ENCODE measurements around the gene LEFTY1.
A peak's percentile ranks its signal among the peaks of the same experiment; 100 is the strongest.

DNA sequence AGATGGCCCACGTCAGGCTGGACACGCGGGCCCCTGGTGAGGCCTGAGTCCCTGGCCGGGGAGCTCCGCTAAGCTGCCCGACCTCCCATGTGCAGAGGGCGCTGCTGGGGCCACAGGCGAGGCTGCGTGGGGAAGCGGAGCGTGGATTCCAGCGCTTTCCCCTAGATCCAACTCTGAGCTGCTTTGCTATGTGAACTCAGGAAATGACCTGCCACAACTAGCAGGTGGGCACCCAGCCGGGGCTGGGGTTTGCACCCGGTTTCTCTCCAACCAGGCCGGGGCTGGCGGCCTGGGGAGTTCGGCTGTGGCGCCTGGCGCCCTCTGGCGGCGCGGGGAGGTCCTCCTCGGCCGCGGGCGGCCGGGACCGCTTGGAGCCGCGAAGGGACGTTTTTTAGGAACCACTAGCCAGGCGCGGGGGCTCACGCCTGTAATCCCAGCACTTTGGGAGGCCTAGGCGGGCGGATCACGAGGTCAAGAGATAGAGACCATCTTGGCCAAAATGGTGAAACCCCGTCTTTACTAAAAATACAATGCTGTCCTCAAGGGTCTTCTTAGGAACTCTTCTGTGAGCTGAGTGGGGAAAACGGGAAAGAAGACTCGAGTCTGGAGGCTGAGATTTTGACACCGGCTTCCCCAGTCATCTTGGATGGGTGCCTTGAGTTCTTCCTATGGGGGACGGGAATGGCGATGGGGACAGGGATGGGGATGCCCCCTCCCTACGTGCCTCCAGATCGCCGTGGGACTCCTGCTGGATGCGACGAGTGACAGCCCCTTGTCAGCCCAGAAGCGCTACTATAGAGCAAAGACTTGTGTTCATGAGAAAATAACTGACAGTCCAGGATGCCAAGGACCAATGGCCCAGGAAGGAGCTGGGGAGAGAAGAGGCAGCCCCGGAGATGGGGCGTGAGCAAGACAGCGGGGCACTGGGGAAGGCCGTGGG is 22.5 kb upstream of the LEFTY1 start:
- TF ChIP-seq CEBPB (IDR thresholded peaks at IDR 0.05; ENCODE audit: borderline replicate concordance, low read depth, low read length) (no peak), U2AF2 (IDR thresholded peaks at IDR 0.05; ENCODE audit: low read depth, low read length) (no peak), POLR2A (IDR thresholded peaks at IDR 0.05; ENCODE audit: insufficient read depth in 1 of 2, low read depth in 2 of 2, low read length in 2 of 2) (no peak), ZNF792 (CRISPR knock-in tag; IDR thresholded peaks at IDR 0.05) (no peak), ZNF282 (IDR thresholded peaks at IDR 0.05; ENCODE audit: partially characterized antibody) (no peak), TCF7 (IDR thresholded peaks at IDR 0.05; ENCODE audit: low read depth) (no peak), BCL6 (CRISPR knock-in tag; IDR thresholded peaks at IDR 0.05) (no peak)
- TF ChIP-seq, protein P1, sequence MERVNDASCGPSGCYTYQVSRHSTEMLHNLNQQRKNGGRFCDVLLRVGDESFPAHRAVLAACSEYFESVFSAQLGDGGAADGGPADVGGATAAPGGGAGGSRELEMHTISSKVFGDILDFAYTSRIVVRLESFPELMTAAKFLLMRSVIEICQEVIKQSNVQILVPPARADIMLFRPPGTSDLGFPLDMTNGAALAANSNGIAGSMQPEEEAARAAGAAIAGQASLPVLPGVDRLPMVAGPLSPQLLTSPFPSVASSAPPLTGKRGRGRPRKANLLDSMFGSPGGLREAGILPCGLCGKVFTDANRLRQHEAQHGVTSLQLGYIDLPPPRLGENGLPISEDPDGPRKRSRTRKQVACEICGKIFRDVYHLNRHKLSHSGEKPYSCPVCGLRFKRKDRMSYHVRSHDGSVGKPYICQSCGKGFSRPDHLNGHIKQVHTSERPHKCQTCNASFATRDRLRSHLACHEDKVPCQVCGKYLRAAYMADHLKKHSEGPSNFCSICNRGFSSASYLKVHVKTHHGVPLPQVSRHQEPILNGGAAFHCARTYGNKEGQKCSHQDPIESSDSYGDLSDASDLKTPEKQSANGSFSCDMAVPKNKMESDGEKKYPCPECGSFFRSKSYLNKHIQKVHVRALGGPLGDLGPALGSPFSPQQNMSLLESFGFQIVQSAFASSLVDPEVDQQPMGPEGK (CRISPR knock-in tag; IDR thresholded peaks at IDR 0.05), result no peak
- TF ChIP-seq, protein P2, sequence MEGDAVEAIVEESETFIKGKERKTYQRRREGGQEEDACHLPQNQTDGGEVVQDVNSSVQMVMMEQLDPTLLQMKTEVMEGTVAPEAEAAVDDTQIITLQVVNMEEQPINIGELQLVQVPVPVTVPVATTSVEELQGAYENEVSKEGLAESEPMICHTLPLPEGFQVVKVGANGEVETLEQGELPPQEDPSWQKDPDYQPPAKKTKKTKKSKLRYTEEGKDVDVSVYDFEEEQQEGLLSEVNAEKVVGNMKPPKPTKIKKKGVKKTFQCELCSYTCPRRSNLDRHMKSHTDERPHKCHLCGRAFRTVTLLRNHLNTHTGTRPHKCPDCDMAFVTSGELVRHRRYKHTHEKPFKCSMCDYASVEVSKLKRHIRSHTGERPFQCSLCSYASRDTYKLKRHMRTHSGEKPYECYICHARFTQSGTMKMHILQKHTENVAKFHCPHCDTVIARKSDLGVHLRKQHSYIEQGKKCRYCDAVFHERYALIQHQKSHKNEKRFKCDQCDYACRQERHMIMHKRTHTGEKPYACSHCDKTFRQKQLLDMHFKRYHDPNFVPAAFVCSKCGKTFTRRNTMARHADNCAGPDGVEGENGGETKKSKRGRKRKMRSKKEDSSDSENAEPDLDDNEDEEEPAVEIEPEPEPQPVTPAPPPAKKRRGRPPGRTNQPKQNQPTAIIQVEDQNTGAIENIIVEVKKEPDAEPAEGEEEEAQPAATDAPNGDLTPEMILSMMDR (CRISPR knock-in tag; IDR thresholded peaks at IDR 0.05), result peak; percentile 78
- TF ChIP-seq, protein P3, sequence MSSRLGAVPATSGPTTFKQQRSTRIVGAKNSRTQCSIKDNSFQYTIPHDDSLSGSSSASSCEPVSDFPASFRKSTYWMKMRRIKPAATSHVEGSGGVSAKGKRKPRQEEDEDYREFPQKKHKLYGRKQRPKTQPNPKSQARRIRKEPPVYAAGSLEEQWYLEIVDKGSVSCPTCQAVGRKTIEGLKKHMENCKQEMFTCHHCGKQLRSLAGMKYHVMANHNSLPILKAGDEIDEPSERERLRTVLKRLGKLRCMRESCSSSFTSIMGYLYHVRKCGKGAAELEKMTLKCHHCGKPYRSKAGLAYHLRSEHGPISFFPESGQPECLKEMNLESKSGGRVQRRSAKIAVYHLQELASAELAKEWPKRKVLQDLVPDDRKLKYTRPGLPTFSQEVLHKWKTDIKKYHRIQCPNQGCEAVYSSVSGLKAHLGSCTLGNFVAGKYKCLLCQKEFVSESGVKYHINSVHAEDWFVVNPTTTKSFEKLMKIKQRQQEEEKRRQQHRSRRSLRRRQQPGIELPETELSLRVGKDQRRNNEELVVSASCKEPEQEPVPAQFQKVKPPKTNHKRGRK (CRISPR knock-in tag; IDR thresholded peaks at IDR 0.05), result no peak
- TF ChIP-seq, protein P4, sequence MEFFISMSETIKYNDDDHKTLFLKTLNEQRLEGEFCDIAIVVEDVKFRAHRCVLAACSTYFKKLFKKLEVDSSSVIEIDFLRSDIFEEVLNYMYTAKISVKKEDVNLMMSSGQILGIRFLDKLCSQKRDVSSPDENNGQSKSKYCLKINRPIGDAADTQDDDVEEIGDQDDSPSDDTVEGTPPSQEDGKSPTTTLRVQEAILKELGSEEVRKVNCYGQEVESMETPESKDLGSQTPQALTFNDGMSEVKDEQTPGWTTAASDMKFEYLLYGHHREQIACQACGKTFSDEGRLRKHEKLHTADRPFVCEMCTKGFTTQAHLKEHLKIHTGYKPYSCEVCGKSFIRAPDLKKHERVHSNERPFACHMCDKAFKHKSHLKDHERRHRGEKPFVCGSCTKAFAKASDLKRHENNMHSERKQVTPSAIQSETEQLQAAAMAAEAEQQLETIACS (CRISPR knock-in tag; IDR thresholded peaks at IDR 0.05), result no peak
- TF ChIP-seq, protein P5, sequence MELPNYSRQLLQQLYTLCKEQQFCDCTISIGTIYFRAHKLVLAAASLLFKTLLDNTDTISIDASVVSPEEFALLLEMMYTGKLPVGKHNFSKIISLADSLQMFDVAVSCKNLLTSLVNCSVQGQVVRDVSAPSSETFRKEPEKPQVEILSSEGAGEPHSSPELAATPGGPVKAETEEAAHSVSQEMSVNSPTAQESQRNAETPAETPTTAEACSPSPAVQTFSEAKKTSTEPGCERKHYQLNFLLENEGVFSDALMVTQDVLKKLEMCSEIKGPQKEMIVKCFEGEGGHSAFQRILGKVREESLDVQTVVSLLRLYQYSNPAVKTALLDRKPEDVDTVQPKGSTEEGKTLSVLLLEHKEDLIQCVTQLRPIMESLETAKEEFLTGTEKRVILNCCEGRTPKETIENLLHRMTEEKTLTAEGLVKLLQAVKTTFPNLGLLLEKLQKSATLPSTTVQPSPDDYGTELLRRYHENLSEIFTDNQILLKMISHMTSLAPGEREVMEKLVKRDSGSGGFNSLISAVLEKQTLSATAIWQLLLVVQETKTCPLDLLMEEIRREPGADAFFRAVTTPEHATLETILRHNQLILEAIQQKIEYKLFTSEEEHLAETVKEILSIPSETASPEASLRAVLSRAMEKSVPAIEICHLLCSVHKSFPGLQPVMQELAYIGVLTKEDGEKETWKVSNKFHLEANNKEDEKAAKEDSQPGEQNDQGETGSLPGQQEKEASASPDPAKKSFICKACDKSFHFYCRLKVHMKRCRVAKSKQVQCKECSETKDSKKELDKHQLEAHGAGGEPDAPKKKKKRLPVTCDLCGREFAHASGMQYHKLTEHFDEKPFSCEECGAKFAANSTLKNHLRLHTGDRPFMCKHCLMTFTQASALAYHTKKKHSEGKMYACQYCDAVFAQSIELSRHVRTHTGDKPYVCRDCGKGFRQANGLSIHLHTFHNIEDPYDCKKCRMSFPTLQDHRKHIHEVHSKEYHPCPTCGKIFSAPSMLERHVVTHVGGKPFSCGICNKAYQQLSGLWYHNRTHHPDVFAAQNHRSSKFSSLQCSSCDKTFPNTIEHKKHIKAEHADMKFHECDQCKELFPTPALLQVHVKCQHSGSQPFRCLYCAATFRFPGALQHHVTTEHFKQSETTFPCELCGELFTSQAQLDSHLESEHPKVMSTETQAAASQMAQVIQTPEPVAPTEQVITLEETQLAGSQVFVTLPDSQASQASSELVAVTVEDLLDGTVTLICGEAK (IDR thresholded peaks at IDR 0.05), result no peak
- TF ChIP-seq, protein P5 (CRISPR knock-in tag; IDR thresholded peaks at IDR 0.05), result 0 out of 2 replicates have a peak, but pooled peaks have one; percentile 25
